Kidney epithelial cell (primary cell): ENCODE results near the gene LAMB3. TPM values are rescaled to one million over a fixed set of nuclear protein-coding genes. Genes with fewer than 3 reads are reported as not detected.

Experiments
- DNase-seq: peaks from one replicate; pipeline ENCODE4 v3.0.0-alpha.2; 2010; ENCODE audit warnings: low read depth
- H3K27me3 ChIP-seq: 2 replicates; pipeline ENCODE4 v1.6.0; 2011; ENCODE audit warnings: low read length; ENCODE audit not compliant: control insufficient read depth, insufficient read depth
- H3K36me3 ChIP-seq: 2 replicates; pipeline ENCODE4 v1.5.1; 2011; ENCODE audit warnings: low read length; ENCODE audit not compliant: control insufficient read depth, insufficient read depth
- H3K4me3 ChIP-seq: 2 replicates; pipeline ENCODE4 v1.5.1; 2011; ENCODE audit warnings: low read depth, mild to moderate bottlenecking, control low read depth, low read length
- total RNA-seq: library from RNA; depleted of rRNA; stranded (reverse); fragments of >200 nt; gene quantifications from 2 replicates; pipeline ENCODE4 v1.2.3, GENCODE V29; 2015
- TF ChIP-seq, protein P1 (sequence below): IDR thresholded peaks from 2 replicates; pipeline ENCODE4 v1.5.1; 2011; ENCODE audit warnings: mild to moderate bottlenecking, moderate library complexity, low read length, control low read depth, inconsistent platforms; ENCODE audit not compliant: insufficient read depth, poor library complexity, severe bottlenecking

The LAMB3 gene
- total RNA-seq, 1 donor from 2014 or later: 343 TPM

- TF ChIP-seq, protein P1, sequence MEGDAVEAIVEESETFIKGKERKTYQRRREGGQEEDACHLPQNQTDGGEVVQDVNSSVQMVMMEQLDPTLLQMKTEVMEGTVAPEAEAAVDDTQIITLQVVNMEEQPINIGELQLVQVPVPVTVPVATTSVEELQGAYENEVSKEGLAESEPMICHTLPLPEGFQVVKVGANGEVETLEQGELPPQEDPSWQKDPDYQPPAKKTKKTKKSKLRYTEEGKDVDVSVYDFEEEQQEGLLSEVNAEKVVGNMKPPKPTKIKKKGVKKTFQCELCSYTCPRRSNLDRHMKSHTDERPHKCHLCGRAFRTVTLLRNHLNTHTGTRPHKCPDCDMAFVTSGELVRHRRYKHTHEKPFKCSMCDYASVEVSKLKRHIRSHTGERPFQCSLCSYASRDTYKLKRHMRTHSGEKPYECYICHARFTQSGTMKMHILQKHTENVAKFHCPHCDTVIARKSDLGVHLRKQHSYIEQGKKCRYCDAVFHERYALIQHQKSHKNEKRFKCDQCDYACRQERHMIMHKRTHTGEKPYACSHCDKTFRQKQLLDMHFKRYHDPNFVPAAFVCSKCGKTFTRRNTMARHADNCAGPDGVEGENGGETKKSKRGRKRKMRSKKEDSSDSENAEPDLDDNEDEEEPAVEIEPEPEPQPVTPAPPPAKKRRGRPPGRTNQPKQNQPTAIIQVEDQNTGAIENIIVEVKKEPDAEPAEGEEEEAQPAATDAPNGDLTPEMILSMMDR: no peak
- no peaks in the 10 kb centered on the region for H3K36me3 ChIP-seq
- no peak overlapping the region for H3K4me3 ChIP-seq
Observed at GRCh38 chr1:209645574-209646452, 6.4 kb downstream of the LAMB3 start.

DNA sequence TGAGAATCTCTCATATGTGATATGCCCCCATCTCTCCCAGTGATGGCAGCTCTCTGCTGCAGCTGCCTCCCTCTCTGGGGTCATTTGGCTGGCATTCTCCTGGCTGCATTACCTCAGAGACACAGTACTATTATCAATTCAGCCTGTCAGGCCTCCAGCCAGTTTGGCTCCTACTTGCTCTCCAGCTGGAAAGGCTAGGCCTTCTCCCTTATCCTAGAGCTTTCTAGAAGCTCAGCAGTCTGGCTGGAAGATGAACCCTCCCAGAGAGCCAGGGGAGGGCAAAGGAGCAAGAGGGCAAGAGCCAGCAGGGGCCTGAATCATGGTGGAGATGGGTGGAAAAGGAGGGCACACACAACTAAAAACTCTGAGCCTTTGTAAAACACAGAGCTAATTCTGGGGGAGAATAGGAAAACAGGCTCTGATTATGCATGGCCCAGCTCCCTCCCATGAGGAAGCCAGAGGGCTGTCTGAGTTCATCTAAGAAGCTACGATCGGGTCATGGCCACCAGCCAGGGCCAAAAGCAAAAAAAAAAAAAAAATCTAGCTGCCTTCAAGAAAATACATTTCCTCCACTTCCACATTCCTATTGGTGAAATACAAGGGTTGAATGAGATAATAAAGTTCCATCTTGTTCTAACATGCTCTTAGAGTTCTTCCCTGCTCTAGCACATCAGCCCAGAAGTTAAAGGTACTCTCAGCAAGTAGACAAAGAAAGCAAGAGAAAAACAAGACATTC lies 8.8 kb downstream of the LAMB3 start:
- no peak overlapping the region for H3K4me3 ChIP-seq
- no peaks in the 10 kb centered on the region for H3K27me3 ChIP-seq
- TF ChIP-seq, protein P1: no peak
- no peak for DNase-seq
- H3K36me3 ChIP-seq: no peaks in the 10 kb centered on the region

More at GRCh38 chr1:209645574-209646452, 6.4 kb downstream of the LAMB3 start:
- DNase-seq: no peak
- H3K27me3 ChIP-seq: no peaks in the 10 kb centered on the region

DNA sequence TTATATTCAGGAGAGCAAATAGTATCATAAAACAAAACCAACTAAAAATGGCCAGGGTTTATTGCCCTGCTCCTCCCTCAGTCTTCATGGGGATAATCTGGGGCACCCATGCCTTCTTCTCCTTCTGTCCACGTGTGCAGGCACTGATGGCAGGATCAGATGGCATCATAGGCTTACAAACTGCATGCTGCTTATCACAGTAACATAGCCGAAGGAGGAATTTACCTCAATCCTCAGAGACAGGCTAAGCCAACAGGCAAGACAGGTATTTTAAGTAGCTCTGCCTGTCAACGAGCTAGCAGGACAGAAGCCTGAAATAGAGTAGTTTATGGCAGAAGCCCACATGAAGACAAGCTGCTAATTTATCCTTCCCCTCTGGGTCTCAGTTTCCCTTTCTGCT lies 9.4 kb downstream of the LAMB3 start:
- TF ChIP-seq, protein P1: no peak
- H3K27me3 ChIP-seq: no peaks in the 10 kb centered on the region
- H3K36me3 ChIP-seq: no peaks in the 10 kb centered on the region
- DNase-seq: no peak
- no peak overlapping the region for H3K4me3 ChIP-seq

GRCh38 chr1:209641832-209642172 lies 10.4 kb downstream of the LAMB3 start:
- TF ChIP-seq, protein P1: no peak
- H3K27me3 ChIP-seq: no peaks in the 10 kb centered on the region
- H3K36me3 ChIP-seq: no peaks in the 10 kb centered on the region
- H3K4me3 ChIP-seq: no peak overlapping the region
- DNase-seq: no peak

DNA sequence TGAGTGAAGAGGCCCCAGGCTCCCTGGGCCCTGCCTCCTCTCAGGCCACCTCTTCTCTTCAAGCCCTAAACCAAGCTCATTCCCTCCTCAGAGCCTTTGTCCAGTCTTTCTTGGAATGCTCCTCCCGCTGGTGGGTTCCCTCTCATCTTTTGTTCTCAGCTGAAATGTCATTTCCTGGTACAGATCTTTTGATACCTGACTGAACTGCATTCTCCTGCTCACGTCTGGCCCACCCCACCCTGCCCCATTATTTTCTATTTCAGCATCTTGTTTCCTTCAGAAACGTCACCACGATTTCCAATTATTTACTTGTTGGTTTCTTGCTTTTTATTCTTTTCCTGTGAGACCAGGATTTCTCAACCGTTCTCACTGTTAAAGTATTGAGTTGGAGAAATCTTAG lies 16.4 kb downstream of the LAMB3 start:
- TF ChIP-seq, protein P1: no peak
- no peak overlapping the region for H3K4me3 ChIP-seq
- no peaks in the 10 kb centered on the region for H3K36me3 ChIP-seq
- no peaks in the 10 kb centered on the region for H3K27me3 ChIP-seq
- DNase-seq: no peak
